ENCODE results near the gene ZNRF1.
"Not testable (repeated sequence)": the region's sequence is repeated elsewhere in the genome, so short reads cannot be mapped to it uniquely, and the experiment has no call there.

ZNRF1 gene

GRCh38 chr16:74998481-74999218 lies at the start of gene ZNRF1:
Gene ZNRF1 (plus strand): TSS chr16:74999024. CDS start chr16:74999672, 648 bp downstream.
- peak; percentile 61 for DNase-seq

- DNase-seq, result no peak
Observed at GRCh38 chr16:74949309-74949708, 49.5 kb upstream of the ZNRF1 start.

GRCh38 chr16:74950511-74950910 lies 48.3 kb upstream of the ZNRF1 start:
- no peak for DNase-seq

- no peak for DNase-seq
Observed at GRCh38 chr16:74951206-74951605, 47.6 kb upstream of the ZNRF1 start.

- no peak for DNase-seq
Observed at GRCh38 chr16:74951681-74952080, 47.1 kb upstream of the ZNRF1 start.

- DNase-seq, result no peak
Observed at GRCh38 chr16:74954763-74955162, 44.1 kb upstream of the ZNRF1 start.

GRCh38 chr16:74973304-74973703 lies 25.5 kb upstream of the ZNRF1 start:
- no peak for DNase-seq

GRCh38 chr16:74975591-74975990 lies 23.2 kb upstream of the ZNRF1 start:
- DNase-seq, result no peak

- no peak for DNase-seq
Observed at GRCh38 chr16:74982256-74982655, 16.6 kb upstream of the ZNRF1 start.

- no peak for DNase-seq
Observed at GRCh38 chr16:74984194-74984528, 14.7 kb upstream of the ZNRF1 start.

GRCh38 chr16:74984529-74985296 lies 14.1 kb upstream of the ZNRF1 start, which contains the start of gene WDR59:
Gene WDR59 (minus strand): TSS chr16:74985123. CDS start chr16:74985017, 106 bp downstream.
- DNase-seq, result peak; percentile 100

GRCh38 chr16:74987027-74987681 lies 11.7 kb upstream of the ZNRF1 start:
- no peak for DNase-seq

- not testable (repeated sequence) for DNase-seq
Observed at GRCh38 chr16:74989864-74990263, 9.0 kb upstream of the ZNRF1 start.

- DNase-seq, result no peak
Observed at GRCh38 chr16:74990832-74991231, 8.0 kb upstream of the ZNRF1 start.

GRCh38 chr16:74991268-74991592 lies 7.6 kb upstream of the ZNRF1 start:
- no peak for DNase-seq

GRCh38 chr16:74991593-74992403 lies 7.0 kb upstream of the ZNRF1 start:
- no peak for DNase-seq

- no peak for DNase-seq
Observed at GRCh38 chr16:74995986-74996385, 2.8 kb upstream of the ZNRF1 start.

- DNase-seq, result no peak
Observed at GRCh38 chr16:74997042-74997491, 1.8 kb upstream of the ZNRF1 start.

- DNase-seq, result no peak
Observed at GRCh38 chr16:74999219-74999608, 390 bp downstream of the ZNRF1 start.

- peak; percentile 75 for DNase-seq
Observed at GRCh38 chr16:74999609-75000480, 1.0 kb downstream of the ZNRF1 start.

- no peak for DNase-seq
Observed at GRCh38 chr16:75000481-75001081, 1.8 kb downstream of the ZNRF1 start.

GRCh38 chr16:75002474-75002873 lies 3.6 kb downstream of the ZNRF1 start:
- no peak for DNase-seq

All from COR-L47 (cell line).